Measurements from ENCODE around the gene INF2.

The INF2 gene

GRCh38 chr14:104700747-104701217 is 11.4 kb downstream of the INF2 start:
- in situ Hi-C loops (cut with MboI; ENCODE audit: low sequenced_read_pairs): no loop called here

GRCh38 chr14:104701383-104702076 is 12.1 kb downstream of the INF2 start:
- in situ Hi-C loops (cut with MboI; ENCODE audit: low sequenced_read_pairs): no loop called here

- in situ Hi-C loops (cut with MboI; ENCODE audit: low sequenced_read_pairs): no loop called here
Measured at GRCh38 chr14:104702106-104702505, 12.7 kb downstream of the INF2 start.

GRCh38 chr14:104702673-104703072 is 13.3 kb downstream of the INF2 start:
- in situ Hi-C loops (cut with MboI; ENCODE audit: low sequenced_read_pairs): no loop called here

GRCh38 chr14:104703269-104703668 is 13.9 kb downstream of the INF2 start:
- in situ Hi-C loops (cut with MboI; ENCODE audit: low sequenced_read_pairs): no loop called here

GRCh38 chr14:104704252-104704651 is 14.8 kb downstream of the INF2 start:
- in situ Hi-C loops (cut with MboI; ENCODE audit: low sequenced_read_pairs): no loop called here

- in situ Hi-C loops (cut with MboI; ENCODE audit: low sequenced_read_pairs): no loop called here
Measured at GRCh38 chr14:104705340-104706047, 16.1 kb downstream of the INF2 start.

- in situ Hi-C loops (cut with MboI; ENCODE audit: low sequenced_read_pairs): no loop called here
Measured at GRCh38 chr14:104706733-104707607, 17.6 kb downstream of the INF2 start.

- in situ Hi-C loops (cut with MboI; ENCODE audit: low sequenced_read_pairs): no loop called here
Measured at GRCh38 chr14:104707608-104708595, 18.5 kb downstream of the INF2 start.

GRCh38 chr14:104708606-104709268 is 19.3 kb downstream of the INF2 start:
- in situ Hi-C loops (cut with MboI; ENCODE audit: low sequenced_read_pairs): no loop called here

- in situ Hi-C loops (cut with MboI; ENCODE audit: low sequenced_read_pairs): no loop called here
Measured at GRCh38 chr14:104709387-104710039, 20.1 kb downstream of the INF2 start.

GRCh38 chr14:104710071-104710735 is 20.8 kb downstream of the INF2 start:
- in situ Hi-C loops (cut with MboI; ENCODE audit: low sequenced_read_pairs): no loop called here

- in situ Hi-C loops (cut with MboI; ENCODE audit: low sequenced_read_pairs): no loop called here
Measured at GRCh38 chr14:104712881-104713734, 23.7 kb downstream of the INF2 start.

GRCh38 chr14:104714066-104714465 is 24.6 kb downstream of the INF2 start:
- in situ Hi-C loops (cut with MboI; ENCODE audit: low sequenced_read_pairs): no loop called here

GRCh38 chr14:104714681-104715080 is 25.3 kb downstream of the INF2 start:
- in situ Hi-C loops (cut with MboI; ENCODE audit: low sequenced_read_pairs): no loop called here

GRCh38 chr14:104715416-104715815 is 26.0 kb downstream of the INF2 start:
- in situ Hi-C loops (cut with MboI; ENCODE audit: low sequenced_read_pairs): no loop called here

GRCh38 chr14:104715871-104716270 is 26.5 kb downstream of the INF2 start:
- in situ Hi-C loops (cut with MboI; ENCODE audit: low sequenced_read_pairs): no loop called here

GRCh38 chr14:104717137-104717536 is 27.7 kb downstream of the INF2 start:
- in situ Hi-C loops (cut with MboI; ENCODE audit: low sequenced_read_pairs): no loop called here

Data from HL-60/S4 treated with phorbol 12-myristate 13-acetate at 8.2 ng/mL for 4 days and 3 days (cell line).